ENCODE data around the gene HOXA3. TPM values are rescaled to one million over a fixed set of nuclear protein-coding genes. Genes with fewer than 3 reads are reported as not detected.
A peak's percentile ranks its signal among the peaks of the same experiment; 100 is the strongest.

HOXA3 gene
- total and polyA plus RNA-seq, 3 experiments from 2014 or later, result not detected

- peak within 1 kb of the TSS; percentile 57 for H3K4me3 ChIP-seq (ENCODE audit: low read length)
- Mint-ChIP-seq H3K27ac (peak within 1 kb of the TSS; percentile 59 to 97 (median 86)), H3K4me1 (peaks cover 28 to 38% (median 36%) of the 10 kb centered on the region in 3 donors), H3K36me3 (peaks cover 9 to 21% (median 10%) of the 10 kb centered on the region in 3 donors), H3K27me3 (peaks cover 22 to 64% of the 10 kb centered on the region in 2 donors), H3K4me3 (peak within 1 kb of the TSS; percentile 90 to 96 (median 93)), H3K9me3 (no peaks in the 10 kb centered on the region)
- DNase-seq, result peak; percentile 66 to 86 (median 76)
- H3K36me3 ChIP-seq (ENCODE audit: insufficient read depth, low read length), result no peaks in the 10 kb centered on the region
- H3K27ac ChIP-seq (ENCODE audit: low read depth, low read length), result peak within 1 kb of the TSS; percentile 38
- H3K4me1 ChIP-seq (ENCODE audit: insufficient read depth, low read length), result peaks cover 19% of the 10 kb centered on the region
- H3K9me3 ChIP-seq (ENCODE audit: low read length), result no peaks in the 10 kb centered on the region
- ChIA-PET CTCF (interaction anchor here (0.9 to 1.3 kb wide), 3 partner anchors 8 to 65 kb away, joined by 3 to 4 read pairs (median 4); no protein-coding TSS in a partner anchor), POLR2A (interaction anchor here (1.3 kb wide), 1 partner anchor 233 kb away, joined by 7 read pairs; no protein-coding TSS in a partner anchor)
- H3K27me3 ChIP-seq (ENCODE audit: insufficient read depth, low read length, poor library complexity, severe bottlenecking), result peaks cover 5% of the 10 kb centered on the region
Measured at GRCh38 chr7:27095897-27096767, 56.3 kb downstream of the HOXA3 start, which contains the start of gene HOXA1. TSS of gene HOXA1 (minus strand) at chr7:27096000. CDS start at chr7:27095912, 88 bp downstream.

DNA sequence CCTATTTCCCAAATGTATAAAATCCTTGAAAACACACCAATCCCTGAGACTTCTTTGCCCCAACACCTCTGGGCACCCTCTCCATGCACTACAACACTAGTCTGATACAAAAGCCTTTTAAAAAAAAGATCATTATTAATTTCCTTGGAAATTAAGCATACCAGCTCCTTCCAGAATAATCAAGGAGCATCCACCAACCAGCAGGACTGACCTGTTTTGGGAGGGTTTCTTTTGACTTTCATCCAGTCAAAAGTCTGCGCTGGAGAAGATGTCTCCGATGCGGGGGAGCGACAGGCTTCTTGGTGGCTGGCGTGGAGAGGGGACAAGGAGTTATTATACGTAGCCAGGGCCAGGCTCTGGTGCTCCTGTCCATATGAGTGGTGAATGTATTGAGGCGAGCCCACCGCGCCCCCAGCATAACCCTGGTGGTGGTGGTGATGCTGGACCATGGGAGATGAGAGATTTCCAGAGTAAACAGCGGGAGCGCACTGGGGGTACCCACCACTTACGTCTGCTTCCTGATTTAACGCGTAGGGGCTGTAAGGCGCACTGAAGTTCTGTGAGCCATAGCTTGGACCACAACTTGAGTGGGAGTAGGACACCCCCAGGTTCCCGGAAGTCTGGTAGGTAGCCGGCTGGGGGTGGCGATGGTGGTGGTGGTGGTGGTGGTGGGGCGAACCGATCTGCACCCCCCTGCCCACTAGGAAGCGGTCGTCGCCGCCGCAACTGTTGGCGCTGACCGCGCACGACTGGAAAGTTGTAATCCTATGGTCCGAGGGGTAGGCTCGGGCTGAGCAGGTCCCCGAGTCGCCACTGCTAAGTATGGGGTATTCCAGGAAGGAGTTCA lies 57.1 kb downstream of the HOXA3 start:
- Histone ChIP-seq H3K27me3 (ENCODE audit: insufficient read depth, low read length, poor library complexity, severe bottlenecking) (peaks cover 11% of the 10 kb centered on the region), H3K36me3 (ENCODE audit: insufficient read depth, low read length) (no peaks in the 10 kb centered on the region), H3K9me3 (ENCODE audit: low read length) (no peaks in the 10 kb centered on the region), H3K4me1 (ENCODE audit: insufficient read depth, low read length) (peaks cover 19% of the 10 kb centered on the region), H3K4me3 (ENCODE audit: low read length) (peak overlapping the region; percentile 51), H3K27ac (ENCODE audit: low read depth, low read length) (no peak overlapping the region)
- peaks cover 26 to 38% (median 36%) of the 10 kb centered on the region in 3 donors for H3K4me1 Mint-ChIP-seq
- H3K27me3 Mint-ChIP-seq, result peaks cover 21 to 64% of the 10 kb centered on the region in 2 donors
- peak overlapping the region; percentile 43 to 92 (median 82) for H3K27ac Mint-ChIP-seq
- ChIA-PET CTCF (interaction anchor here (0.9 to 1.3 kb wide), 3 partner anchors 55 to 1203 kb away, joined by 3 read pairs; no protein-coding TSS in a partner anchor), POLR2A (interaction anchor here (0.7 kb wide), 1 partner anchor 96 kb away, joined by 5 read pairs; no protein-coding TSS in a partner anchor)
- peak in 3 of 5 donors; percentile 12 to 56 (median 14) for DNase-seq
- H3K36me3 Mint-ChIP-seq, result peaks cover 1 to 14% (median 5%) of the 10 kb centered on the region in 3 donors
- peak overlapping the region; percentile 90 to 96 (median 93) for H3K4me3 Mint-ChIP-seq
- no peaks in the 10 kb centered on the region for H3K9me3 Mint-ChIP-seq

DNA sequence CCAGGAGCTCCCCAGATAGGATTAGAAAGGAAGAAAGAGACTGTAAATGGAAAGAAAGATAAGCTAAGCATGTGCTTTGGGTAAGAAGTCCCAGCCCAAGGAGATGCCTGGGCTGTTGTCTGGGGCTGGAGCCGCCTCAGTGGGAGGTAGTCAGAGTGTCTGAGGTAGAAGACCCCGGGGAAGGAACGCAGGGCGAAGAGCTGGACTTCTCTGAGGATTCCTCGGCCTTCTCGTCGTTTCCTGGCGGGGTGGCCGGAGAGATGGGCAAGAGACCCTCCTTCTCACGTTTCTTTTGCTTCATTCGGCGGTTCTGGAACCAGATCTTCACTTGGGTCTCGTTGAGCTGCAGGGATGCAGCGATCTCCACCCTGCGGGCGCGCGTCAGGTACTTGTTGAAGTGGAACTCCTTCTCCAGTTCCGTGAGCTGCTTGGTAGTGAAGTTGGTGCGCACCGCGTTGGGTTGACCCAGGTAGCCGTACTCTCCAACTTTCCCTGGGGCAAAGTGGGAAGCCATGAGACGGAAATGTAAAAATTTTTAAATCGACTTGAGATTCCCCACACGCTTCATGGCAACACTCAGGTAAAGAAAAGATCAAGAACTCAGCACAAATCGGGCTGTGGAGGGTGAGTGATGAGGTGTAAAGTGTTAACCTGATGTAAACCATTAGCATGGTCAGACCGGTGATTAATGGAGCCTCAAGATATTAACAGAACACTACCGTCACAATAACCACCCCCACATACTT lies 57.9 kb downstream of the HOXA3 start:
- CTCF ChIA-PET, result interaction anchor here (1.0 to 1.3 kb wide), 2 partner anchors 56 to 1202 kb away, joined by 3 read pairs; no protein-coding TSS in a partner anchor
- H3K4me3 Mint-ChIP-seq, result peak overlapping the region; percentile 90 to 96 (median 93)

DNA sequence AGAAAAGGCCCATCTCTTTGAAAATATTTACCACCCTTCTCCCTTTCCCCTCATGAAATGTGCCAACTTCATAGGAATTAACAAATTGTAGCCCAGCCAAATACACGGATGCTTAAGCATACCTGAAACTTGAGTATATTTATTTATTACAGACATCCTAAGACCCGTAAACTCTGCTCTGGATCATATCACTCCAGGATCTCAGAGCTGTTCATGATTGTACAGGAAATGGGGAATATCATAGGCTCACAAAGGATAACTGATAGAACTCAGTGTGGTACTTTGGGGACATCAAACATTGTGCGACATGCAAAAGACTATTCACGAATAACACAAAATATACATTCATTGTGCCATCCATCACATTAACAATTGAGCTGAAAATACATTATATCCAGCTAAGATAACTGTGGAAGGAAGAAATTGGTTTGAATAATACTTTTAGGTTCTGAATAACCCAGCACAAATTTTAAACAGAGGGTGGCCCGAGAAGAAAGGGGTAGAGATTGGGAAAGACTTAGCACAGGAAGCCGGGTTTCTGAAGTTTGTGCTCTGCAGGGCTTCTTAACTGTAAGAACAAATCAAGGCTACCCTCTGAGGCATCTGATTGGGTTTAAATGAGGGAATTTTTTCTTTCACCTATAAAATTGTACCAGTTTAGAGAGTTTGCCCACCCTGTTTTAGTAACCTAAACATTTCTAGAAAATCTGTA lies 59.0 kb downstream of the HOXA3 start:
- Mint-ChIP-seq H3K27me3 (peaks cover 36 to 65% of the 10 kb centered on the region in 2 donors), H3K4me1 (peaks cover 24 to 38% (median 29%) of the 10 kb centered on the region in 3 donors), H3K27ac (no peak overlapping the region), H3K36me3 (peaks cover 0 to 3% (median 0%) of the 10 kb centered on the region in 3 donors), H3K9me3 (peaks cover 0 to 3% (median 0%) of the 10 kb centered on the region in 5 donors), H3K4me3 (peak overlapping the region in 3 of 7 donors; percentile 1 to 96 (median 90))
- POLR2A ChIA-PET, result no interaction called here
- Histone ChIP-seq H3K36me3 (ENCODE audit: insufficient read depth, low read length) (no peaks in the 10 kb centered on the region), H3K9me3 (ENCODE audit: low read length) (no peaks in the 10 kb centered on the region), H3K27me3 (ENCODE audit: insufficient read depth, low read length, poor library complexity, severe bottlenecking) (peaks cover 18% of the 10 kb centered on the region), H3K4me1 (ENCODE audit: insufficient read depth, low read length) (peaks cover 19% of the 10 kb centered on the region), H3K27ac (ENCODE audit: low read depth, low read length) (no peak overlapping the region), H3K4me3 (ENCODE audit: low read length) (no peak overlapping the region)
- CTCF ChIA-PET, result interaction anchor here (1.3 kb wide), 1 partner anchor 57 kb away, joined by 3 read pairs; no protein-coding TSS in a partner anchor
- no peak for DNase-seq

More for the DNA sequence above, 57.9 kb downstream of the HOXA3 start:
- Histone ChIP-seq H3K4me3 (ENCODE audit: low read length) (no peak overlapping the region), H3K4me1 (ENCODE audit: insufficient read depth, low read length) (peaks cover 19% of the 10 kb centered on the region), H3K27ac (ENCODE audit: low read depth, low read length) (no peak overlapping the region), H3K36me3 (ENCODE audit: insufficient read depth, low read length) (no peaks in the 10 kb centered on the region), H3K9me3 (ENCODE audit: low read length) (no peaks in the 10 kb centered on the region), H3K27me3 (ENCODE audit: insufficient read depth, low read length, poor library complexity, severe bottlenecking) (peaks cover 8% of the 10 kb centered on the region)
- Mint-ChIP-seq H3K27me3 (peaks cover 26 to 65% of the 10 kb centered on the region in 2 donors), H3K4me1 (peaks cover 26 to 38% (median 36%) of the 10 kb centered on the region in 3 donors), H3K36me3 (peaks cover 0 to 9% (median 0%) of the 10 kb centered on the region in 3 donors), H3K27ac (peak overlapping the region in 3 of 8 donors; percentile 25 to 88 (median 76)), H3K9me3 (no peaks in the 10 kb centered on the region)
- DNase-seq, result no peak
- POLR2A ChIA-PET, result no interaction called here

DNA sequence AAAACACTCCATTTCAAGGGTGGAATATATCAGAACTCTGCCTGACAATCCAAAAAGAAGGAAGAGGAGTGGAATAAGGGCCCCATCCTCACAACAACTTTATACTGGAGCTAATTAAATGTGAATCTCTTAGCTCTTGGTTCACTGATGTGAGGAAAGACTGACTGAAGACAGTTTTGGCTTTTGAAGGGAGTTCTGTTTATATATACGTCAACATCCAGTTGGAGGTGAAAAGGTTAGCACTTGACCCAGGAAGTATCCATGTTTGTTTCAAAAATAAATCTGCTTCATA lies 59.6 kb downstream of the HOXA3 start:
- H3K4me3 ChIP-seq (ENCODE audit: low read length), result no peak overlapping the region
- Mint-ChIP-seq H3K27me3 (peaks cover 38 to 67% of the 10 kb centered on the region in 2 donors), H3K9me3 (peaks cover 0 to 3% (median 0%) of the 10 kb centered on the region in 5 donors), H3K36me3 (peaks cover 0 to 3% (median 0%) of the 10 kb centered on the region in 3 donors), H3K27ac (no peak overlapping the region), H3K4me1 (peaks cover 23 to 33% (median 25%) of the 10 kb centered on the region in 3 donors), H3K4me3 (peak overlapping the region in 1 of 7 donors; percentile 90)
- H3K27ac ChIP-seq (ENCODE audit: low read depth, low read length), result no peak overlapping the region
- DNase-seq, result no peak
- peaks cover 21% of the 10 kb centered on the region for H3K27me3 ChIP-seq (ENCODE audit: insufficient read depth, low read length, poor library complexity, severe bottlenecking)
- ChIA-PET CTCF (no interaction called here), POLR2A (no interaction called here)
- H3K9me3 ChIP-seq (ENCODE audit: low read length), result no peaks in the 10 kb centered on the region
- H3K36me3 ChIP-seq (ENCODE audit: insufficient read depth, low read length), result no peaks in the 10 kb centered on the region
- peaks cover 17% of the 10 kb centered on the region for H3K4me1 ChIP-seq (ENCODE audit: insufficient read depth, low read length)

DNA sequence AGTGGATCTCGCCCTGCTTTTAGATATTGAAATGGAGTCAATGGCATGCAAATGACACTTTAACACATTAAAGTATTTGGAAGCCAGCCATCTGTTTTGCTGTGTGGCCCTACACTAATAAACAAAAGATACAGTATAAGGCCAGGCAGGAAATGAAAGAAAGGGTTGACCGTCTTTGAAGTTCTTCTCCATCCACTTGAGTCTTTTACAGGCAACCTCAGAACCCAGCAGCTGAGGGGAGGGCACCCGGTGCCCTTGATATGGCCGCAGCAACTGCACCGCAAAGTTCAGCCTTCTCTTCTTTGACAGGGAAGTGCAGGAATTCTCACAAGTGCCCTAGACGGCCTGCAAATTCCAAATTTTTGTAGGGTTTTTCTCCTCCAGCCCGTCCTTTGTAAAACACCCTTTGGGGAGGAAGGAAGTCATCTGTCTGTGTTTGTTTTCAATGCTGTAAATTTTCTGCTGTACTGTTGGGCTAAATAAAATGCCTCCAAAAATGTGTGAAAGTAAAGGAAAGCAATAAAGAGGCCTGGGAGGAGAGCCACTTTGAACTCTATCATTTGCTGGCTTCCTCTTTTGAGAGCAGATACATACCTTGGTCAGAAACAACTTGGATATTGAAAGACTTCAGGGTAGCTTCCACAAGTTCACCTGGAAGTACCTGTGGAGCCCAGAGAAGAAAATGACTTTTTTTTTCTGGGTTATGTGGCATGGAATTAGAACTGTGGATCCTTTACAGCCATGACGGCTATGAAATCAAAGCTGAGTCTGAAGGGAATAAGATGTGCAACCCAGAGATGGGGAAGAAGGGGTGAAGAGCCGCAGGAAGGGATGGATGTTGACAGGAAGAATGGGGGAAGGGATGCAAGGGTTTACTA lies 60.2 kb downstream of the HOXA3 start:
- ChIA-PET CTCF (no interaction called here), POLR2A (no interaction called here)
- peaks cover 43 to 73% of the 10 kb centered on the region in 2 donors for H3K27me3 Mint-ChIP-seq
- DNase-seq, result no peak
- H3K36me3 Mint-ChIP-seq, result peaks cover 0 to 3% (median 0%) of the 10 kb centered on the region in 3 donors
- Histone ChIP-seq H3K27ac (ENCODE audit: low read depth, low read length) (no peak overlapping the region), H3K27me3 (ENCODE audit: insufficient read depth, low read length, poor library complexity, severe bottlenecking) (peaks cover 26% of the 10 kb centered on the region), H3K4me3 (ENCODE audit: low read length) (no peak overlapping the region), H3K36me3 (ENCODE audit: insufficient read depth, low read length) (no peaks in the 10 kb centered on the region), H3K4me1 (ENCODE audit: insufficient read depth, low read length) (peaks cover 11% of the 10 kb centered on the region), H3K9me3 (ENCODE audit: low read length) (no peaks in the 10 kb centered on the region)
- H3K9me3 Mint-ChIP-seq, result peaks cover 0 to 4% (median 3%) of the 10 kb centered on the region in 5 donors
- peaks cover 21 to 31% (median 24%) of the 10 kb centered on the region in 3 donors for H3K4me1 Mint-ChIP-seq
- peak overlapping the region in 1 of 8 donors; percentile 47 for H3K27ac Mint-ChIP-seq
- H3K4me3 Mint-ChIP-seq, result peak overlapping the region in 2 of 7 donors; percentile 45 to 90

All from CD8-positive, alpha-beta memory T cell (primary cell).